ENCODE results near the gene FBLN1.

Gene FBLN1

GRCh38 chr22:45585437-45585755, 82.7 kb downstream of the FBLN1 start:
- no peak overlapping the region for H3K23ac ChIP-seq (ENCODE audit: low read length)
- no peak overlapping the region for H3K9ac ChIP-seq (ENCODE audit: low read length)
- no peaks in the 10 kb centered on the region for H3K9me3 ChIP-seq (ENCODE audit: insufficient read depth, low read depth, low read length)
- peaks cover 31 to 38% of the 10 kb centered on the region in 2 experiments for H3K36me3 ChIP-seq (ENCODE audit: control insufficient read depth in 1 of 2, insufficient read depth in 2 of 2, low read length in 2 of 2)
- no peak for DNase-seq
- peaks cover 5% of the 10 kb centered on the region for H3K79me2 ChIP-seq (ENCODE audit: control insufficient read depth, insufficient read depth, low read length, poor library complexity)
- H3K79me1 ChIP-seq (ENCODE audit: low read length): peaks cover 43% of the 10 kb centered on the region
- no peak overlapping the region for H3K14ac ChIP-seq (ENCODE audit: low read length)
- no peak overlapping the region for H2AFZ ChIP-seq (ENCODE audit: insufficient read depth, low read length, poor library complexity)
- no peak overlapping the region for H3K4me3 ChIP-seq (ENCODE audit: low read depth, low read length)
- no peak overlapping the region for H3K4me2 ChIP-seq (ENCODE audit: low read length)
- WGBS (ENCODE audit: extremely low coverage, insufficient coverage, insufficient read length): no CpG with 5 or more reads among the region's 13 CpGs
- H2AK5ac ChIP-seq (ENCODE audit: low read length): no peak overlapping the region
- no peak overlapping the region for H4K8ac ChIP-seq (ENCODE audit: low read depth, low read length)
- H2BK5ac ChIP-seq (ENCODE audit: low read depth, low read length, poor library complexity): no peak overlapping the region
- no peaks in the 10 kb centered on the region for H3K27me3 ChIP-seq (ENCODE audit: insufficient read depth, low read length)
- peak overlapping the region; percentile 17 for H2BK12ac ChIP-seq (ENCODE audit: low read length)
- peak overlapping the region; percentile 3 for H3K18ac ChIP-seq (ENCODE audit: low read length)
- no peak overlapping the region for H3K27ac ChIP-seq (ENCODE audit: low read depth, low read length)
- peaks cover 33 to 35% of the 10 kb centered on the region in 2 experiments for H3K4me1 ChIP-seq (ENCODE audit: control insufficient read depth in 1 of 2, insufficient read depth in 2 of 2, low read length in 2 of 2)
- no peak overlapping the region for H4K91ac ChIP-seq (ENCODE audit: low read depth, low read length)
- no peak overlapping the region for H2BK120ac ChIP-seq (ENCODE audit: insufficient read depth, low read length, poor library complexity)
- H3K4ac ChIP-seq (ENCODE audit: low read depth, low read length): no peak overlapping the region
- H4K12ac ChIP-seq (ENCODE audit: low read depth, low read length): no peak overlapping the region

DNA sequence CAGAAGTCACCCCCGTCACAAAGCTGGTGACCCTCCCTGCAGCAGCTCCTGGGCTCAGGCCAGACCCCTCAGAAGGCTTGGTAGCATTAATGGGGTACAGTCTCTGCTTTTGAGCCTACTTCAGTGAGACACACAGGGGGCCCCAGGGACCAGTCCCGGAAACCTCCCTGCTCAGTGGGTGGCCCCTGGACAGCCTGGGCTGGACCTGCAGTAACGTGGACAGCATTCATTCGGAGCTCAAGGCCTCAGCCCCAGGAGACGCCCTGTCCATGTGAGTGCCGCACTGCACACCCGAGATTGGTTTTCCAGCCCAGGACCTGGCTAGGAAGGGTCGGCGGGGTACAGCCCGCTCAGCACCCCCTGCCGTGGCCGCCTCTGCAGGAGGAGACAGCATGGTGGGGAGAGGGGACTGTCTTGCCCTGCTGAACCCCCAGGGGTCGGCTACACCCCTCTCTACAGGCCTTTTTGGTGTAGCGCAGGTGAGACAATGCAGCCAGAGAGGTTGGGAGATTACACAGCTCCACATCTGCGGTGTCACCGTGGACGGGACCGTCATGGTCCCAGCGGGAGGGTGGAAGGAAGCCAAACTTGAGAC, 83.4 kb downstream of the FBLN1 start:
- Histone ChIP-seq H2BK120ac (ENCODE audit: insufficient read depth, low read length, poor library complexity) (peak overlapping the region; percentile 10), H3K27ac (ENCODE audit: low read depth, low read length) (no peak overlapping the region), H3K79me2 (ENCODE audit: control insufficient read depth, insufficient read depth, low read length, poor library complexity) (peaks cover 5% of the 10 kb centered on the region), H2AK5ac (ENCODE audit: low read length) (no peak overlapping the region), H3K27me3 (ENCODE audit: insufficient read depth, low read length) (no peaks in the 10 kb centered on the region), H4K91ac (ENCODE audit: low read depth, low read length) (peak overlapping the region; percentile 17), H3K18ac (ENCODE audit: low read length) (no peak overlapping the region), H3K79me1 (ENCODE audit: low read length) (peaks cover 40% of the 10 kb centered on the region), H2AFZ (ENCODE audit: insufficient read depth, low read length, poor library complexity) (no peak overlapping the region), H3K23ac (ENCODE audit: low read length) (no peak overlapping the region), H4K12ac (ENCODE audit: low read depth, low read length) (no peak overlapping the region), H3K4ac (ENCODE audit: low read depth, low read length) (no peak overlapping the region), H2BK12ac (ENCODE audit: low read length) (peak overlapping the region; percentile 27), H3K36me3 (ENCODE audit: control insufficient read depth in 1 of 2, insufficient read depth in 2 of 2, low read length in 2 of 2) (peaks cover 35 to 43% of the 10 kb centered on the region in 2 experiments), H3K14ac (ENCODE audit: low read length) (no peak overlapping the region), H3K4me2 (ENCODE audit: low read length) (no peak overlapping the region), H3K9ac (ENCODE audit: low read length) (no peak overlapping the region), H3K4me1 (ENCODE audit: control insufficient read depth in 1 of 2, insufficient read depth in 2 of 2, low read length in 2 of 2) (peaks cover 33% of the 10 kb centered on the region in 2 experiments), H3K9me3 (ENCODE audit: insufficient read depth, low read depth, low read length) (no peaks in the 10 kb centered on the region), H3K4me3 (ENCODE audit: low read depth, low read length) (no peak overlapping the region), H2BK5ac (ENCODE audit: low read depth, low read length, poor library complexity) (no peak overlapping the region), H4K8ac (ENCODE audit: low read depth, low read length) (no peak overlapping the region)
- DNase-seq: no peak
- no CpG with 5 or more reads among the region's 19 CpGs for WGBS (ENCODE audit: extremely low coverage, insufficient coverage, insufficient read length)

- Histone ChIP-seq H3K4ac (ENCODE audit: low read depth, low read length) (peak overlapping the region; percentile 19), H3K14ac (ENCODE audit: low read length) (peak overlapping the region; percentile 38), H2BK5ac (ENCODE audit: low read depth, low read length, poor library complexity) (no peak overlapping the region), H3K4me1 (ENCODE audit: control insufficient read depth in 1 of 2, insufficient read depth in 2 of 2, low read length in 2 of 2) (peaks cover 27% of the 10 kb centered on the region in 2 experiments), H3K4me3 (ENCODE audit: low read depth, low read length) (peak overlapping the region; percentile 25), H3K79me1 (ENCODE audit: low read length) (peaks cover 34% of the 10 kb centered on the region), H3K27ac (ENCODE audit: low read depth, low read length) (peak overlapping the region; percentile 24), H2AFZ (ENCODE audit: insufficient read depth, low read length, poor library complexity) (no peak overlapping the region), H3K79me2 (ENCODE audit: control insufficient read depth, insufficient read depth, low read length, poor library complexity) (no peaks in the 10 kb centered on the region), H3K18ac (ENCODE audit: low read length) (no peak overlapping the region), H3K36me3 (ENCODE audit: control insufficient read depth in 1 of 2, insufficient read depth in 2 of 2, low read length in 2 of 2) (peaks cover 41 to 46% of the 10 kb centered on the region in 2 experiments), H3K9me3 (ENCODE audit: insufficient read depth, low read depth, low read length) (no peaks in the 10 kb centered on the region), H3K23ac (ENCODE audit: low read length) (no peak overlapping the region), H4K91ac (ENCODE audit: low read depth, low read length) (peak overlapping the region; percentile 75), H3K27me3 (ENCODE audit: insufficient read depth, low read length) (no peaks in the 10 kb centered on the region), H2BK12ac (ENCODE audit: low read length) (peak overlapping the region; percentile 67), H2AK5ac (ENCODE audit: low read length) (peak overlapping the region; percentile 40), H3K9ac (ENCODE audit: low read length) (no peak overlapping the region), H4K8ac (ENCODE audit: low read depth, low read length) (peak overlapping the region; percentile 26), H4K12ac (ENCODE audit: low read depth, low read length) (no peak overlapping the region), H2BK120ac (ENCODE audit: insufficient read depth, low read length, poor library complexity) (peak overlapping the region; percentile 16), H3K4me2 (ENCODE audit: low read length) (no peak overlapping the region)
- DNase-seq: no peak
- no CpG with 5 or more reads among the region's 31 CpGs for WGBS (ENCODE audit: extremely low coverage, insufficient coverage, insufficient read length)
Observed at GRCh38 chr22:45586651-45587405, 84.1 kb downstream of the FBLN1 start.

- Histone ChIP-seq H3K79me1 (ENCODE audit: low read length) (peaks cover 26% of the 10 kb centered on the region), H3K9me3 (ENCODE audit: insufficient read depth, low read depth, low read length) (no peaks in the 10 kb centered on the region), H3K79me2 (ENCODE audit: control insufficient read depth, insufficient read depth, low read length, poor library complexity) (no peaks in the 10 kb centered on the region), H3K36me3 (ENCODE audit: control insufficient read depth in 1 of 2, insufficient read depth in 2 of 2, low read length in 2 of 2) (peaks cover 43 to 46% of the 10 kb centered on the region in 2 experiments), H3K4me2 (ENCODE audit: low read length) (peak overlapping the region; percentile 29), H3K4me3 (ENCODE audit: low read depth, low read length) (no peak overlapping the region), H3K14ac (ENCODE audit: low read length) (peak overlapping the region; percentile 57), H4K12ac (ENCODE audit: low read depth, low read length) (no peak overlapping the region), H2BK120ac (ENCODE audit: insufficient read depth, low read length, poor library complexity) (peak overlapping the region; percentile 40), H4K91ac (ENCODE audit: low read depth, low read length) (peak overlapping the region; percentile 75), H3K9ac (ENCODE audit: low read length) (no peak overlapping the region), H3K4me1 (ENCODE audit: control insufficient read depth in 1 of 2, insufficient read depth in 2 of 2, low read length in 2 of 2) (peaks cover 22 to 25% of the 10 kb centered on the region in 2 experiments), H2BK12ac (ENCODE audit: low read length) (peak overlapping the region; percentile 10), H3K27me3 (ENCODE audit: insufficient read depth, low read length) (no peaks in the 10 kb centered on the region), H2AFZ (ENCODE audit: insufficient read depth, low read length, poor library complexity) (no peak overlapping the region), H2BK5ac (ENCODE audit: low read depth, low read length, poor library complexity) (peak overlapping the region; percentile 42), H4K8ac (ENCODE audit: low read depth, low read length) (peak overlapping the region; percentile 15), H3K27ac (ENCODE audit: low read depth, low read length) (peak overlapping the region; percentile 77), H3K23ac (ENCODE audit: low read length) (no peak overlapping the region), H2AK5ac (ENCODE audit: low read length) (peak overlapping the region; percentile 17), H3K18ac (ENCODE audit: low read length) (peak overlapping the region; percentile 44), H3K4ac (ENCODE audit: low read depth, low read length) (no peak overlapping the region)
- no CpG with 5 or more reads among the region's 17 CpGs for WGBS (ENCODE audit: extremely low coverage, insufficient coverage, insufficient read length)
- peak; percentile 30 to 47 for DNase-seq
Observed at GRCh38 chr22:45587638-45588505, 85.2 kb downstream of the FBLN1 start.

Data from trophoblast cell (in vitro differentiated cells and primary cell).